Suppressor macrophage treated with lipopolysaccharide for 4 hours (primary cell): ENCODE measurements around the gene TACC2.

Source experiments
- DNase-seq: peaks from one replicate; pipeline ENCODE4 v3.0.0-alpha.2; 2020

The TACC2 gene

DNA sequence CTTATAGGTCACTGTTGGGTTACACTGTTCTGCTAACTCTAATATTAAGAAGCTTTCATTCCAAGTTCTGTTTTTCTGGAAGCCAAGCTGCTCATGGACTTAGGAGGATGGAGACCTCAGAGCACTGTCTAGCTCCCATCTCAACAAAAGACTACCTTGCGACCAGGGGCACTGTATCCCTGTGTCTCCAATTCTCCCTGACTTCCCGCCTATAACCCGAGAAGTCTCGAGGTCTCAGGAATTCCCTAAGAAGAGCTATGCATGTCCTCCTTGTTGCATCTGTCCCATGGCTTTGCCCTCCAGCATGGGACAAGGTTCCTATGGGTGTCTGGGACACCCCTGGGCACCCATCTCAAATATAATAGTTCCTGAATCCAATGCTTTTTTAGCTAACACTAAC lies 313.4 kb downstream of the TACC2 start:
- DNase-seq, result no peak

DNA sequence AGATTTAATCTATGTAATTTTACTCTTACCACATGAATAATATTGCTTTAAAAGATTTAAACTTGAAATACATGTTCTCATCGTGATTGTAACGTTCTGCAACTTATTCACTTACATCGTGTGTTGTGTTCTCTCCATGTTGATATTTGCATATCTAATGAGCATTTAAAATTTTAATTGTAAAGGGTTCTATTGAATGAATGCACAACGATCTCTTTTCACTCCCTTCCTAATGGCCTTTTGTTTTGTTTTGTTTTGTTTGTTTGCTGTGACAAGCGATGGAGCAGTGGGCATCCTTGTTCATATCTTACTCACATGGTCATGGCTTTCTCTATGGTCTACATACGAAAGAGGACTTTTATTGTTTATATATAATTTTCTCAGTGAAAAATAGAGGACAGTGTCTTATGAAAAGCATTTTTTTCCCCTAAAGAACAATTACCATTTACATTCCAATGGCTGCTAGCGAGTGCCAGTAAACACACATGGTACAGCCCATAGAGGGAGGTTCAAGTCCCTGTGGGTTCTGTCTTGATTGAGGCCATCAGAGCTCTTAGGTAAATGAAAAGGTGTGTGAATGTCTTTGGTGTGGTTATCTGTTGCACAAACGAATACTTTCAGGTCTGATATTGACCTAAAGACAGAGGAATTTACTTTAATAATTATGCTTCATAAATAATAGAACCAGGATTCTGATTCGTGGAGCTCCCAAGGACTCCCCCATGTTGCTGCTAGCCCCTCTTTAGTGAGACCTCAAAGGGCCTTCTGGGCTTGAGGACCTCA lies 314.5 kb downstream of the TACC2 start:
- no peak for DNase-seq
